ENCODE results near the gene DCBLD1.

DNA sequence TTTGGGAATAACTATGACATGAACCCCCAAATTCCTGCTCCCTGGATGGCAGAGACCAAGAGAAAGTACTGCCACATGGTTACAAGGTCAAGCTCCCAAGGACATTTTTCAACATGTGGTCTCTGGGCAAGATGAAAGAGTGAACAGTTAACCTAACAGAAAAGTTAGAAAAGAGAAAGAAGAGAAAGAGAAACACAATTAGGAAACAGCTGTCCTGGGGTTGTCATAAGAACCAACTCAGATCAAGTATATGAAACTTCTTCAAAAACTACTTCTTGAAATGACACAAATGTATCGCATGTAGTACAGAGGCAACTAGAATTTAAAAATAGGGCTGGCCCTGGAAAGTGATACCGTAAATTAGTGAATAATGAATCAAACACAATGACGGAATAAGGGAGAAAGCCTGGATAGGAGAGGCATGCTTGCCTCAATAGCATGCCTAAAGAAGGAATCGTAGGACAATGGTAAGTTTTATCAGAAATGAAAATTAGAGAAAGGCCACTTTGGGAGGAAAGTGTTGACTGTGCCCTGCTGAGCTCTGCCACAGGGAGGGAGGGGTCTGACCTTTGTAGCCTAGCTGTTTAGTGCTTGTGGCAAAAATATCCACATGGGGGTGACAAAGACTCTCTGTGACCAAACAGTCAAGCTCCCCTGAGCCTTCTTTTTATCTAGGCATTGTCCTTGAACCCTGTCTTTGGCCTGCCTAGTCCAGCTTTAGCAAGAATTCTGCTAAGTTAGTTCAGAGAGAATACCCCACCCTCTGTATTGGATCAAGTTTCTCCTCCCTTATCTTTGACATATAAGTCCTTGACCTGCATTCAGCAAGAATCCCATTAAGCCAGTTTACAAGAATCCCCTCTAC lies 4.3 kb upstream of the DCBLD1 start:
- TF ChIP-seq ZNF644 (CRISPR knock-in tag; IDR thresholded peaks at IDR 0.05; ENCODE audit: low read depth) (no peak; the same call in none of the 2 replicates), ZNF446 (CRISPR knock-in tag; IDR thresholded peaks at IDR 0.05) (no peak), BHLHE40 (IDR thresholded peaks at IDR 0.05; ENCODE audit: low read length) (no peak), POLR2A (IDR thresholded peaks at IDR 0.05; ENCODE audit: insufficient read depth in 1 of 2, low read depth in 2 of 2, low read length in 2 of 2) (no peak), CBFB (CRISPR knock-in tag; IDR thresholded peaks at IDR 0.05) (no peak), MYPOP (CRISPR knock-in tag; IDR thresholded peaks at IDR 0.05) (0 out of 2 replicates have a peak, but pooled peaks have one; percentile 35), ZUFSP (CRISPR knock-in tag; IDR thresholded peaks at IDR 0.05; ENCODE audit: borderline replicate concordance) (no peak), MTA3 (CRISPR knock-in tag; IDR thresholded peaks at IDR 0.05) (no peak)
- TF ChIP-seq, protein P1, sequence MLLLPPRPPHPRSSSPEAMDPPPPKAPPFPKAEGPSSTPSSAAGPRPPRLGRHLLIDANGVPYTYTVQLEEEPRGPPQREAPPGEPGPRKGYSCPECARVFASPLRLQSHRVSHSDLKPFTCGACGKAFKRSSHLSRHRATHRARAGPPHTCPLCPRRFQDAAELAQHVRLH (CRISPR knock-in tag; IDR thresholded peaks at IDR 0.05; ENCODE audit: borderline replicate concordance, low read depth), result peak; percentile 86; the same call in 1 of the 2 replicates
- TF ChIP-seq, protein P2, sequence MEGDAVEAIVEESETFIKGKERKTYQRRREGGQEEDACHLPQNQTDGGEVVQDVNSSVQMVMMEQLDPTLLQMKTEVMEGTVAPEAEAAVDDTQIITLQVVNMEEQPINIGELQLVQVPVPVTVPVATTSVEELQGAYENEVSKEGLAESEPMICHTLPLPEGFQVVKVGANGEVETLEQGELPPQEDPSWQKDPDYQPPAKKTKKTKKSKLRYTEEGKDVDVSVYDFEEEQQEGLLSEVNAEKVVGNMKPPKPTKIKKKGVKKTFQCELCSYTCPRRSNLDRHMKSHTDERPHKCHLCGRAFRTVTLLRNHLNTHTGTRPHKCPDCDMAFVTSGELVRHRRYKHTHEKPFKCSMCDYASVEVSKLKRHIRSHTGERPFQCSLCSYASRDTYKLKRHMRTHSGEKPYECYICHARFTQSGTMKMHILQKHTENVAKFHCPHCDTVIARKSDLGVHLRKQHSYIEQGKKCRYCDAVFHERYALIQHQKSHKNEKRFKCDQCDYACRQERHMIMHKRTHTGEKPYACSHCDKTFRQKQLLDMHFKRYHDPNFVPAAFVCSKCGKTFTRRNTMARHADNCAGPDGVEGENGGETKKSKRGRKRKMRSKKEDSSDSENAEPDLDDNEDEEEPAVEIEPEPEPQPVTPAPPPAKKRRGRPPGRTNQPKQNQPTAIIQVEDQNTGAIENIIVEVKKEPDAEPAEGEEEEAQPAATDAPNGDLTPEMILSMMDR (CRISPR knock-in tag; IDR thresholded peaks at IDR 0.05), result peak; percentile 95
